Measurements from ENCODE around the gene MED9.

Gene MED9

GRCh38 chr17:17540935-17541639 is 64.3 kb downstream of the MED9 start:
- no peak for DNase-seq

GRCh38 chr17:17541640-17542001 is 64.8 kb downstream of the MED9 start:
- no peak for DNase-seq
